HCT116 (cell line): ENCODE measurements around the gene PHF14. TPM values are rescaled to one million over a fixed set of nuclear protein-coding genes. Genes with fewer than 3 reads are reported as not detected.
A peak's percentile ranks its signal among the peaks of the same experiment; 100 is the strongest.

Experiments
- ATAC-seq: fragments of 200-7000 bp; cut with Tn5 transposase; 2 replicates; pipeline ENCODE4 v1.9.1; 2020; ENCODE audit warnings: mild to moderate bottlenecking, moderate library complexity
- BruUV-seq: library from RNA; stranded (reverse); fragments of 400-500 nt; replicated peaks from 2 replicates; lab custom pipeline; 2021; lab: Mats Ljungman, UMichigan
- CTCF ChIA-PET: fragments of 300-600 bp; sonication (Branson Sonifier 250); formaldehyde crosslinking; loops from one replicate; lab custom pipeline; 2021; ENCODE audit warnings: antibody characterized with exemption; lab: Charles Lee
- POLR2A ChIA-PET: fragments of 300-600, 350-600 bp; sonication (Branson Sonifier 250); formaldehyde crosslinking; loops from one replicate; lab custom pipeline; 2021; ENCODE audit warnings: antibody characterized with exemption; lab: Charles Lee
- RAD21 ChIA-PET, 2 experiments: fragments of 300-600 bp; sonication (Branson Sonifier 250); formaldehyde crosslinking; loops; one replicate each; lab custom pipeline; 2023; ENCODE audit warnings: low total read pairs in 2 of 2; ENCODE audit not compliant: uncharacterized antibody in 2 of 2, unreplicated experiment in 2 of 2, low non-redundant PET in 1 of 2; lab: Charles Lee
- DNase-seq: peaks from one replicate; pipeline ENCODE4 v3.0.0-alpha.2; 2010; ENCODE audit warnings: low read depth, low spot score
- H2AFZ ChIP-seq: fragments of 200-600 bp; shearing (Covaris generic), sonication (generic); 2 replicates; pipeline ENCODE4 v1.6.1; 2017; ENCODE audit warnings: low read depth, mixed run types, mixed read lengths, antibody characterized with exemption, low read length; ENCODE audit not compliant: poor library complexity, severe bottlenecking
- H3K27ac ChIP-seq: 2 replicates; pipeline ENCODE4 v1.5.1; 2012; ENCODE audit warnings: low read depth, low read length
- H3K27me3 ChIP-seq: fragments of 200-600 bp; sonication (generic); 2 replicates; pipeline ENCODE4 v1.6.1; 2016; ENCODE audit warnings: mixed run types, low read length, mixed read lengths; ENCODE audit not compliant: insufficient read depth
- H3K36me3 ChIP-seq, 2 experiments: fragments of 200-500 bp in 1 of 2; fragments of 200-600 bp in 1 of 2; sonication (Bioruptor generic) in 1 of 2; sonication (generic) in 1 of 2; 2 replicates each; pipeline versions ENCODE4 v1.5.1 to v1.6.1; 2014 to 2016; ENCODE audit warnings: low read length in 2 of 2, inconsistent platforms in 1 of 2, mixed read lengths in 1 of 2, mixed run types in 1 of 2; ENCODE audit not compliant: insufficient read depth in 2 of 2, control insufficient read depth in 1 of 2
- H3K4me1 ChIP-seq, 2 experiments: fragments of 200-600 bp in 1 of 2; sonication (generic) in 1 of 2; 2 replicates each; pipeline versions ENCODE4 v1.5.1 to v1.6.1; 2012 to 2017; ENCODE audit warnings: low read length in 2 of 2, inconsistent platforms in 1 of 2, mild to moderate bottlenecking in 1 of 2, mixed read lengths in 1 of 2, mixed run types in 1 of 2, moderate library complexity in 1 of 2; ENCODE audit not compliant: insufficient read depth in 2 of 2, control insufficient read depth in 1 of 2
- H3K4me2 ChIP-seq: fragments of 200-600 bp; sonication (generic); 2 replicates; pipeline ENCODE4 v1.6.1; 2017; ENCODE audit warnings: mixed run types, low read length, mixed read lengths
- H3K4me3 ChIP-seq, 2 experiments: fragments of 200-600 bp in 1 of 2; sonication (generic) in 1 of 2; replicated peaks in 1 of 2; 2 replicates each; pipeline ENCODE4 v1.5.1; 2011 to 2016; ENCODE audit warnings: low read length in 2 of 2, control low read depth in 1 of 2, low read depth in 1 of 2, mild to moderate bottlenecking in 1 of 2, mixed read lengths in 1 of 2, mixed run types in 1 of 2
- H3K79me2 ChIP-seq: fragments of 200-600 bp; sonication (generic); 2 replicates; pipeline ENCODE4 v1.6.1; 2017; ENCODE audit warnings: mild to moderate bottlenecking, mixed run types, low read length, moderate library complexity, mixed read lengths; ENCODE audit not compliant: insufficient read depth
- H3K9ac ChIP-seq: fragments of 200-600 bp; sonication (generic); 2 replicates; pipeline ENCODE4 v1.6.1; 2016; ENCODE audit warnings: low read length, mixed read lengths
- H3K9me2 ChIP-seq: fragments of 200-600 bp; sonication (generic), shearing (Covaris generic); 2 replicates; pipeline ENCODE4 v1.6.1; 2017; ENCODE audit warnings: mixed run types, mild to moderate bottlenecking, moderate library complexity; ENCODE audit not compliant: insufficient read depth
- H3K9me3 ChIP-seq, 2 experiments: fragments of 200-500 bp in 1 of 2; fragments of 200-600 bp in 1 of 2; sonication (Bioruptor generic) in 1 of 2; sonication (generic) in 1 of 2; 2 replicates each; pipeline ENCODE4 v1.6.1; 2014 to 2017; ENCODE audit warnings: low read length in 2 of 2, mixed read lengths in 2 of 2, inconsistent platforms in 1 of 2, low read depth in 1 of 2, mild to moderate bottlenecking in 1 of 2, mixed run types in 1 of 2, moderate library complexity in 1 of 2; ENCODE audit not compliant: control insufficient read depth in 1 of 2, insufficient read depth in 1 of 2
- H4K20me1 ChIP-seq: fragments of 200-600 bp; sonication (generic), shearing (Covaris generic); 2 replicates; pipeline ENCODE4 v1.6.1; 2017; ENCODE audit warnings: mixed run types, mild to moderate bottlenecking, moderate library complexity; ENCODE audit not compliant: insufficient read depth
- CEBPB ChIP-seq: IDR thresholded peaks from 2 replicates; pipeline ENCODE4 v1.6.1; 2012; ENCODE audit warnings: low read depth
- EGR1 ChIP-seq: IDR thresholded peaks from 2 replicates; pipeline ENCODE4 v1.6.1; 2012; ENCODE audit warnings: low read depth
- EZH2phosphoT487 ChIP-seq: fragments of 200-600 bp; IDR thresholded peaks from 2 replicates; pipeline ENCODE4 v1.6.1; 2018; ENCODE audit warnings: antibody characterized with exemption, borderline replicate concordance
- JUND ChIP-seq: IDR thresholded peaks from 2 replicates; pipeline ENCODE4 v1.6.1; 2012
- POLR2AphosphoS5 ChIP-seq: IDR thresholded peaks from 2 replicates; pipeline ENCODE4 v1.6.1; 2011; ENCODE audit warnings: mild to moderate bottlenecking, low read depth, low read length, moderate library complexity
- SP1 ChIP-seq: IDR thresholded peaks from 2 replicates; pipeline ENCODE4 v1.6.1; 2012; ENCODE audit warnings: low read depth
- SRF ChIP-seq: IDR thresholded peaks from 2 replicates; pipeline ENCODE4 v1.6.1; 2012; ENCODE audit warnings: low read depth
- intact Hi-C: fragments of 100-400 bp; cut with micrococcal nuclease; formaldehyde crosslinking; loops from 2 replicates; pipeline ENCODE4 v1.10.0; 2022
- total RNA-seq: library from RNA; stranded (reverse); gene quantifications from one replicate; pipeline ENCODE4 v1.2.1, GENCODE V29; 2021; ENCODE audit not compliant: unreplicated experiment
- TF ChIP-seq, protein P1 (sequence below): IDR thresholded peaks from 2 replicates; pipeline ENCODE4 v1.6.1; 2012

PHF14 gene
- total RNA-seq, 1 experiment from 2014 or later, result 13.8 TPM

DNA sequence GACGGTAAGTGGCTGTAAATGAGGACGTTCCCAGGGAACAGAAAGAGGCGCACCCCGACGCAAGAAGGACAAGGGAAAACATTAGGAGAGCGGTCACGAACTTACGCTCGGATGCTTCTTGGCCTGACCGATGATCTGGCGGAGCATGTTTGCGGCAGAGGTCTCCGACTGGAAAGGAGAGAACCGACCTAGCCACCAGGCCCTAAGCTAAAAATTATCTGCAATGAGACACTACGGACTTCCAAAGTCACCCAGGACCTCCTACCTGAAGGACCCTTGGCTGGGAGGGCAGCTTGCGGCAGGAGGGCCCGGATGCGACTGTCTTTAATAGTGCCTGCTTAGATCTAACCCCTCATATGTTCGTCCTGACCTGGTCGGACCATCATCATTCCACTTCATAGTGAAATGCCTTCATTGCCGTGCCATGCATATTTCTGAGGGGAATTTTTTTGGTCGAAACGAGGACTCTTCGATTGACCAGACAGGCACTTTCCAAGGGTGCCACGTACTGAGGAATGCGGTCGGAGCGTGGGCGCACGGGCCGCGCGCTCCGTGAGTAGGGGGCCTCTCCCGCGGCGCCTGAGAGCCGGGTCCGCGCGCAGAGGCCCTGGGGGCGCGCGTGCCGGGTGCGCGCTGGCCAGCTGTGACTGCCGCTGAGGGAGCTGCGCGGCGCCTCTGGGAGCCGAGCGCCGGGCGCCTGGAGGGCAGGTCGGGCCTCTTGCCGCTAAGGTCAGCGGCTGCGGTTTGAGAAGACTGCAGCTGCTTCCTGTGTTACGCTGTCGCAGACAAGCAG is 33.6 kb upstream of the PHF14 start (continued):
- TF ChIP-seq EZH2phosphoT487 (no peak), SP1 (peak; percentile 80), POLR2AphosphoS5 (peak; percentile 93), EGR1 (peak; percentile 99), SRF (no peak), JUND (no peak; the same call in 1 of the 2 replicates)

GRCh38 chr7:10940704-10941355 is 32.8 kb upstream of the PHF14 start:
- Histone ChIP-seq H3K4me3 (peak overlapping the region; percentile 58 to 96), H3K27me3 (0 out of 2 replicates have a peak, but pooled peaks cover 9% of the 10 kb centered on the region), H3K4me2 (peak overlapping the region; percentile 83), H3K36me3 (peaks cover 8% of the 10 kb centered on the region in 2 experiments; a peak in 3 of 4 replicates), H3K27ac (peak overlapping the region; percentile 83), H3K4me1 (peaks cover 15 to 16% of the 10 kb centered on the region in 2 experiments), H2AFZ (peak overlapping the region; percentile 74), H3K9ac (peak overlapping the region; percentile 79), H4K20me1 (no peaks in the 10 kb centered on the region), H3K79me2 (peaks cover 41% of the 10 kb centered on the region), H3K9me2 (no peaks in the 10 kb centered on the region), H3K9me3 (no peaks in the 10 kb centered on the region)
- no peak for ATAC-seq
- ChIA-PET POLR2A (interaction anchor here (0.9 to 1.4 kb wide), 2 partner anchors 11 to 67 kb away, joined by 3 to 12 read pairs; no protein-coding TSS in a partner anchor), CTCF (interaction anchor here (2.0 kb wide), 1 partner anchor 271 kb away, joined by 5 read pairs; no protein-coding TSS in a partner anchor), RAD21 (no interaction called here)
- DNase-seq, result no peak
- BruUV-seq, result TSS peak; percentile 85
- intact Hi-C loops, result loop anchor here (1.0 kb wide), 2 partner anchors 32 to 271 kb away; partner anchors contain the start of gene PHF14
- TF ChIP-seq CEBPB, result no peak
- TF ChIP-seq, protein P1, sequence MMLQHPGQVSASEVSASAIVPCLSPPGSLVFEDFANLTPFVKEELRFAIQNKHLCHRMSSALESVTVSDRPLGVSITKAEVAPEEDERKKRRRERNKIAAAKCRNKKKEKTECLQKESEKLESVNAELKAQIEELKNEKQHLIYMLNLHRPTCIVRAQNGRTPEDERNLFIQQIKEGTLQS, result no peak
